T-helper 2 cell (primary cell): ENCODE results near the gene MEIOB.
A peak's percentile ranks its signal among the peaks of the same experiment; 100 is the strongest.
"Not testable (repeated sequence)": the region's sequence is repeated elsewhere in the genome, so short reads cannot be mapped to it uniquely, and the experiment has no call there.

ENCODE experiments used
- DNase-seq, 5 experiments: peaks; one replicate each; pipeline versions ENCODE4 v3.0.0 to v3.0.0-alpha.2; 2012 to 2022

Gene MEIOB

GRCh38 chr16:1809281-1809801 lies 62.6 kb downstream of the MEIOB start:
- DNase-seq, result no peak

GRCh38 chr16:1808691-1809090 lies 63.3 kb downstream of the MEIOB start:
- no peak for DNase-seq

GRCh38 chr16:1807626-1808025 lies 64.3 kb downstream of the MEIOB start:
- no peak for DNase-seq

GRCh38 chr16:1800701-1801100 lies 71.3 kb downstream of the MEIOB start:
- DNase-seq, result no peak

GRCh38 chr16:1799263-1799662 lies 72.7 kb downstream of the MEIOB start:
- DNase-seq, result not testable (repeated sequence)

GRCh38 chr16:1794908-1795666 lies 76.9 kb downstream of the MEIOB start:
- no peak for DNase-seq

GRCh38 chr16:1794221-1794871 lies 77.6 kb downstream of the MEIOB start:
- DNase-seq, result no peak

GRCh38 chr16:1793578-1794220 lies 78.3 kb downstream of the MEIOB start, which contains the start of gene IGFALS:
Gene IGFALS, minus strand, starts transcription at chr16:1793705. Its CDS starts 53 bp downstream, at chr16:1793652.
- DNase-seq, result no peak

- DNase-seq, result no peak
Observed at GRCh38 chr16:1792836-1793577, 79.0 kb downstream of the MEIOB start.

GRCh38 chr16:1791943-1792812 lies 79.8 kb downstream of the MEIOB start:
- DNase-seq, result no peak

GRCh38 chr16:1791256-1791942 lies 80.6 kb downstream of the MEIOB start:
- peak in 1 of 5 experiments; percentile 48 for DNase-seq

- DNase-seq, result no peak
Observed at GRCh38 chr16:1790611-1791255, 81.2 kb downstream of the MEIOB start.

GRCh38 chr16:1790261-1790610 lies 81.7 kb downstream of the MEIOB start:
- DNase-seq, result no peak

- no peak for DNase-seq
Observed at GRCh38 chr16:1789643-1790045, 82.3 kb downstream of the MEIOB start.

- no peak for DNase-seq
Observed at GRCh38 chr16:1788708-1789100, 83.3 kb downstream of the MEIOB start.

- no peak for DNase-seq
Observed at GRCh38 chr16:1788095-1788707, 83.8 kb downstream of the MEIOB start.

GRCh38 chr16:1787322-1788094 lies 84.5 kb downstream of the MEIOB start:
- no peak for DNase-seq

- DNase-seq, result no peak
Observed at GRCh38 chr16:1787056-1787321, 85.0 kb downstream of the MEIOB start.

GRCh38 chr16:1786242-1787055 lies 85.5 kb downstream of the MEIOB start:
- no peak for DNase-seq
